ENCODE data around the gene FRMD6. TPM values are rescaled to one million over a fixed set of nuclear protein-coding genes. Genes with fewer than 3 reads are reported as not detected.
"Not testable (repeated sequence)": the region's sequence is repeated elsewhere in the genome, so short reads cannot be mapped to it uniquely, and the experiment has no call there.

The FRMD6 gene
- total and polyA plus RNA-seq, 2 experiments from 2014 or later = 8.4 to 24.7 TPM

- Histone ChIP-seq H3K27me3 (no peaks in the 10 kb centered on the region), H3K9me3 (ENCODE audit: low read depth) (no peaks in the 10 kb centered on the region), H3K27ac (no peak overlapping the region), H3K4me1 (ENCODE audit: low read depth) (no peaks in the 10 kb centered on the region), H3K4me3 (no peak overlapping the region), H3K36me3 (no peaks in the 10 kb centered on the region)
- no peak for DNase-seq (ENCODE audit: low read depth in 1 of 2, low spot score in 1 of 2)
- TF ChIP-seq CTCF (IDR thresholded peaks at IDR 0.05; ENCODE audit: low read depth, low read length) = no peak
Observed at GRCh38 chr14:51626788-51627187, 24.9 kb upstream of the FRMD6 start.

GRCh38 chr14:51627313-51627712, 24.4 kb upstream of the FRMD6 start:
- DNase-seq (ENCODE audit: low read depth in 1 of 2, low spot score in 1 of 2) = no peak
- TF ChIP-seq CTCF (IDR thresholded peaks at IDR 0.05; ENCODE audit: low read depth, low read length) = no peak
- Histone ChIP-seq H3K27me3 (no peaks in the 10 kb centered on the region), H3K9me3 (ENCODE audit: low read depth) (no peaks in the 10 kb centered on the region), H3K4me1 (ENCODE audit: low read depth) (no peaks in the 10 kb centered on the region), H3K4me3 (no peak overlapping the region), H3K36me3 (no peaks in the 10 kb centered on the region), H3K27ac (no peak overlapping the region)

- DNase-seq (ENCODE audit: low read depth in 1 of 2, low spot score in 1 of 2) = no peak
- Histone ChIP-seq H3K9me3 (ENCODE audit: low read depth) (no peaks in the 10 kb centered on the region), H3K4me3 (no peak overlapping the region), H3K27ac (no peak overlapping the region), H3K36me3 (no peaks in the 10 kb centered on the region), H3K27me3 (no peaks in the 10 kb centered on the region), H3K4me1 (ENCODE audit: low read depth) (no peaks in the 10 kb centered on the region)
- TF ChIP-seq CTCF (IDR thresholded peaks at IDR 0.05; ENCODE audit: low read depth, low read length) = no peak
Observed at GRCh38 chr14:51628238-51628637, 23.5 kb upstream of the FRMD6 start.

- Histone ChIP-seq H3K27me3 (no peaks in the 10 kb centered on the region), H3K27ac (no peak overlapping the region), H3K4me1 (ENCODE audit: low read depth) (no peaks in the 10 kb centered on the region), H3K4me3 (no peak overlapping the region), H3K36me3 (no peaks in the 10 kb centered on the region), H3K9me3 (ENCODE audit: low read depth) (no peaks in the 10 kb centered on the region)
- no peak for TF ChIP-seq CTCF (IDR thresholded peaks at IDR 0.05; ENCODE audit: low read depth, low read length)
- DNase-seq (ENCODE audit: low read depth in 1 of 2, low spot score in 1 of 2) = no peak
Observed at GRCh38 chr14:51630987-51631386, 20.7 kb upstream of the FRMD6 start.

GRCh38 chr14:51633298-51633697, 18.4 kb upstream of the FRMD6 start:
- H3K9me3 ChIP-seq (ENCODE audit: low read depth); DNase-seq (ENCODE audit: low read depth in 1 of 2, low spot score in 1 of 2); H3K27ac ChIP-seq; H3K27me3 ChIP-seq; H3K36me3 ChIP-seq; H3K4me3 ChIP-seq: not testable (repeated sequence)
- H3K4me1 ChIP-seq (ENCODE audit: low read depth) = peaks cover 11% of the 10 kb centered on the region

GRCh38 chr14:51636109-51636508, 15.6 kb upstream of the FRMD6 start:
- H3K9me3 ChIP-seq (ENCODE audit: low read depth) = no peaks in the 10 kb centered on the region
- no peak for TF ChIP-seq CTCF (IDR thresholded peaks at IDR 0.05; ENCODE audit: low read depth, low read length)
- H3K27ac ChIP-seq = no peak overlapping the region
- no peak overlapping the region for H3K4me3 ChIP-seq
- no peak for DNase-seq (ENCODE audit: low read depth in 1 of 2, low spot score in 1 of 2)
- no peaks in the 10 kb centered on the region for H3K27me3 ChIP-seq
- H3K4me1 ChIP-seq (ENCODE audit: low read depth) = peaks cover 11% of the 10 kb centered on the region
- no peaks in the 10 kb centered on the region for H3K36me3 ChIP-seq

All from cardiac muscle cell (in vitro differentiated cells and primary cell).